Loucy (cell line): ENCODE data around the gene KCTD8.

Source experiments
- CTCF ChIP-seq: fragments of 200-600 bp; sonication (generic); conservative IDR thresholded peaks from 2 replicates; pipeline ENCODE4 v1.5.1; 2014; ENCODE audit warnings: mild to moderate bottlenecking, antibody characterized with exemption, low read length
- EZH2phosphoT487 ChIP-seq: fragments of 200-600 bp; IDR thresholded peaks from 2 replicates; pipeline ENCODE4 v1.6.1; 2018; ENCODE audit warnings: antibody characterized with exemption, mild to moderate bottlenecking, moderate library complexity, borderline replicate concordance

- TF ChIP-seq CTCF (no peak), EZH2phosphoT487 (no peak)
These were observed 25.7 kb downstream of the KCTD8 start for GRCh38 chr4:44422912-44423311.
